22Rv1 (cell line): ENCODE data around the gene KCNA5.

ENCODE experiments used
- H3K27ac ChIP-seq: fragments of 450-650 bp; 2 replicates; pipeline ENCODE4 v1.5.1; 2017
- ZFX ChIP-seq: fragments of 450-650 bp; IDR thresholded peaks from 2 replicates; pipeline ENCODE4 v1.6.1; 2017; ENCODE audit warnings: antibody characterized with exemption, borderline replicate concordance
- TF ChIP-seq, protein P1 (sequence below): fragments of 450-650 bp; IDR thresholded peaks from 2 replicates; pipeline ENCODE4 v1.5.1; 2017; ENCODE audit warnings: mild to moderate bottlenecking

Gene KCNA5

GRCh38 chr12:5047729-5048128 lies 4.0 kb downstream of the KCNA5 start:
- TF ChIP-seq, protein P1, sequence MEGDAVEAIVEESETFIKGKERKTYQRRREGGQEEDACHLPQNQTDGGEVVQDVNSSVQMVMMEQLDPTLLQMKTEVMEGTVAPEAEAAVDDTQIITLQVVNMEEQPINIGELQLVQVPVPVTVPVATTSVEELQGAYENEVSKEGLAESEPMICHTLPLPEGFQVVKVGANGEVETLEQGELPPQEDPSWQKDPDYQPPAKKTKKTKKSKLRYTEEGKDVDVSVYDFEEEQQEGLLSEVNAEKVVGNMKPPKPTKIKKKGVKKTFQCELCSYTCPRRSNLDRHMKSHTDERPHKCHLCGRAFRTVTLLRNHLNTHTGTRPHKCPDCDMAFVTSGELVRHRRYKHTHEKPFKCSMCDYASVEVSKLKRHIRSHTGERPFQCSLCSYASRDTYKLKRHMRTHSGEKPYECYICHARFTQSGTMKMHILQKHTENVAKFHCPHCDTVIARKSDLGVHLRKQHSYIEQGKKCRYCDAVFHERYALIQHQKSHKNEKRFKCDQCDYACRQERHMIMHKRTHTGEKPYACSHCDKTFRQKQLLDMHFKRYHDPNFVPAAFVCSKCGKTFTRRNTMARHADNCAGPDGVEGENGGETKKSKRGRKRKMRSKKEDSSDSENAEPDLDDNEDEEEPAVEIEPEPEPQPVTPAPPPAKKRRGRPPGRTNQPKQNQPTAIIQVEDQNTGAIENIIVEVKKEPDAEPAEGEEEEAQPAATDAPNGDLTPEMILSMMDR, result no peak
- no peak for TF ChIP-seq ZFX

GRCh38 chr12:5050542-5050941 lies 6.9 kb downstream of the KCNA5 start:
- TF ChIP-seq, protein P1, result no peak
- TF ChIP-seq ZFX, result no peak
- no peak overlapping the region for H3K27ac ChIP-seq

More at GRCh38 chr12:5047729-5048128, 4.0 kb downstream of the KCNA5 start:
- no peak overlapping the region for H3K27ac ChIP-seq

GRCh38 chr12:5051334-5051733 lies 7.7 kb downstream of the KCNA5 start:
- no peak overlapping the region for H3K27ac ChIP-seq
- TF ChIP-seq ZFX, result no peak
- TF ChIP-seq, protein P1, result no peak

DNA sequence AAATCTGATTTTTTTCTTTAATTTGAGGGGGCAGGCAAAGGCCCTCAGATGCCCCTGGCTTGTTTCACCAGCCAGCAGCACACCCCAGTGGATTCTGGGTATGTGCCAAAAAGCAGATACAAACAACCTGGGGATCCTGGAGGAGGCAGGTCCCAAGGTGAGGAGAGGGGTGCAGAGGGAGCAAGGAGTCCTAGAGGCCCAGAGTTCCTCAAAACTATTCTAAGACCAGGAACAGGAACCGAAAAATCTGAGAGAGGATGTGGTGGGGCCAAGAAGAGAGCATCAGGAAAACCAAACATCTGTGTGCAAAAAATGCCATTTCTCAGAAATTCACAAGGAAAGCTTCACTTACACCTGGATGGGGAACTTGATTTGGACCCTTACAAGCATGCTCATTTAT lies 8.2 kb downstream of the KCNA5 start:
- H3K27ac ChIP-seq, result no peak overlapping the region
- TF ChIP-seq ZFX, result no peak
- TF ChIP-seq, protein P1, result no peak

- TF ChIP-seq, protein P1, result no peak
- TF ChIP-seq ZFX, result no peak
- no peak overlapping the region for H3K27ac ChIP-seq
Measured at GRCh38 chr12:5052348-5052747, 8.7 kb downstream of the KCNA5 start.

- TF ChIP-seq ZFX, result no peak
- TF ChIP-seq, protein P1, result no peak
- H3K27ac ChIP-seq, result no peak overlapping the region
Measured at GRCh38 chr12:5059358-5059757, 15.7 kb downstream of the KCNA5 start.

DNA sequence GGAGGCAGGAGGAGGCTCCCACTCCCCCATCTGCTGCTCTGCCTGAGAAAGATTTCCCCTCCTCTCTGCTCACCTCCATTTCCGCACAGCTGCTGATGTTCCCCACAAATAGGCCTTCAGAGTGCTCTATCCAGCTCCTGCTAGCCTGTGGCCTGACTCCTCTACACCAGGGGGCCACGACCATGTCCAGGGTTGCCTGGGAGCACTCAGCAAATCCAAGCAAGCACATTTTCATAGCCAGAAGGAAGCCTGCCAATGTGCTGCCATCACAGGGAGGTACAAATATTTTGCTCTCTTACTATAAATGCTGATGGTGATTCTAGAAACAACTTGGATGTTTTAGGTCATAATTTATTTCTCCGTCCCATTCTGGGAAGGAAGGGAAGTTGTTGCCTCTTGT lies 17.3 kb downstream of the KCNA5 start:
- no peak overlapping the region for H3K27ac ChIP-seq
- TF ChIP-seq, protein P1, result no peak
- TF ChIP-seq ZFX, result no peak
